Skeletal muscle satellite cell (primary cell): ENCODE data around the gene METTL2B. TPM values are rescaled to one million over a fixed set of nuclear protein-coding genes. Genes with fewer than 3 reads are reported as not detected.
"Not testable (repeated sequence)": the region's sequence is repeated elsewhere in the genome, so short reads cannot be mapped to it uniquely, and the experiment has no call there.

ENCODE experiments used
- H3K27me3 ChIP-seq: 2 replicates; pipeline ENCODE4 v1.7.0; 2013; ENCODE audit warnings: low read length; ENCODE audit not compliant: control insufficient read depth, insufficient read depth
- H3K36me3 ChIP-seq: 2 replicates; pipeline ENCODE4 v1.7.0; 2013; ENCODE audit warnings: mild to moderate bottlenecking, control low read depth, low read length; ENCODE audit not compliant: insufficient read depth
- H3K4me1 ChIP-seq: 2 replicates; pipeline ENCODE4 v1.7.0; 2013; ENCODE audit warnings: low read length; ENCODE audit not compliant: control insufficient read depth, insufficient read depth
- H3K4me2 ChIP-seq: 2 replicates; pipeline ENCODE4 v1.7.0; 2013; ENCODE audit warnings: mild to moderate bottlenecking, low read length
- H3K4me3 ChIP-seq: 2 replicates; pipeline ENCODE4 v1.7.0; 2013; ENCODE audit warnings: low read length
- H3K9ac ChIP-seq: 2 replicates; pipeline ENCODE4 v1.7.0; 2013; ENCODE audit warnings: mild to moderate bottlenecking, low read depth, low read length, moderate library complexity
- H3K9me3 ChIP-seq: replicated peaks from 2 replicates; pipeline ENCODE4 v1.7.0; 2013; ENCODE audit warnings: mild to moderate bottlenecking, control low read depth, low read length
- small RNA-seq: library from RNA; depleted of rRNA; stranded (forward); fragments of <200 nt; gene quantifications from one replicate; pipeline ENCODE3, GENCODE V24; 2012

METTL2B gene

DNA sequence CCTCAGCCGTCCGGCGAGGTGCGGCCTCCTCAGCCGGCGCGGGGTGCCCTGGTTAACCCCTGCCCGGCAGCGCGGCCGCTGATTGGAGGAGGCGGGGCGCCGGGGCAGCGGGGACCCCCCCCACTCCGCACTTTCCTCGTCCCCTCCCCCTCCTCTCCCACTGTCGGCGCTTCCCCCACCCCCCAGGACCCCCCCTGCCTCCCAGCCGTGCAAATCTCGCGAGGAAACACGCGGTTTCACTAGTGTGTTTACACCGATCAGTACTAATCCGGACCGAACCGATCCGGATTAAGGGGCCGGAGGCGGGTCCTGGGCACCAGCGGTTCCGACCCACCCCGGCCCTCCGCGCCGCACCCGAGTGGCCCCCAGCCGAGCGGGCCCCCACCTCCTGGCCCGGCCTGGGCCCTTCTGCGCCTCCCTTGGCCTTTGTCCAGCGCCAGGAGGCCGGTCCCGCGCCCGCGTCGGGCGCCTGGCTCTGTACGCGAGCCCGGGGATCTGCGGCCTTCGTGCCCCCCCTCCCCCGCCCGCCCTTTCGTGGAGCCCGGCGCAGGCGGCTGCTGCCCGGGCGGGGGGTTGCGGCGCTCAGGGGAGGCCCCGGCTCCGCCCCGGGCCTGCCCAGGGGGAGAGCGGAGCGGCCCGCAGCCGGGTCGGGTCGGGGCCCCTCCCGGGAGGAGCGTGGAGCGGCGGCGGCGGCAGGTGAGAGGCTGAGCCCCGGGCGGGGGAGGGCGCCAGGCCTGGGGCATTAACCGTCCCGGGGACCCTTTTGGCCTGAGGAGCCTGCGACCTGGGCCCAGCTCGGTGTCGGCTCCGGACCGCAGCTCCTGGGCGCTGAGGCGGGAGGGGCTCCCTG is 54.8 kb downstream of the METTL2B start:
- H3K9me3 ChIP-seq, H3K27me3 ChIP-seq, H3K4me1 ChIP-seq: not testable (repeated sequence)
- Histone ChIP-seq H3K4me3 (peak overlapping the region; percentile 82), H3K36me3 (peaks cover 10% of the 10 kb centered on the region), H3K9ac (peak overlapping the region; percentile 96), H3K4me2 (peak overlapping the region; percentile 91)

DNA sequence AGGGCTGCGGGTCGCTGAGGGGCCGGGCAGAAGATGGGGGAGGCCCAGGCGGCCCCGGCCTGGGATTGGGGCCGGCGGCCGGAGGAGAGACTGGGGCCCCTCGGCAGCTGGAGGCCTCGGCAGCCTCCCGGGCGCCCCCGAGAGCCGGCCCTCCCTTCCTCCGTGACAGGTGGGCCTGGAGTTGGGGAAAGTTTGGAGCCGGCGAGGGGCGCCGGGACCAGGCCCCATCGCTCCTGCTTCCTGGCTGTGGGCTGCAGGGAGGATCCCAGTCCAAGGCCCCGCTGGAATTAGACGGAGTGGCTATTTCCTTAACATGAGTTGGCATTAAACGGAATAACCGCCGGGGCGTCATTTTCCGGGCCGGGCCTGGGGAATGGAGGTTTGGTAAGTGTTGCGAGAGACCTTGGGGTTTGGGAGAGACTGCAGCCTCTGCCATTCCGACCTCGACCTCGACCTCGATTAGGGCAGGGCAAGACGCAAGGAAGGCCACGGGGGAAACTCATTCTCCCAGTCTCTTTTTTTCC is 55.5 kb downstream of the METTL2B start:
- H3K4me2 ChIP-seq: peak overlapping the region; percentile 91
- H3K36me3 ChIP-seq: peaks cover 10% of the 10 kb centered on the region
- H3K4me1 ChIP-seq, H3K9me3 ChIP-seq, H3K27me3 ChIP-seq: not testable (repeated sequence)
- peak overlapping the region; percentile 82 for H3K4me3 ChIP-seq
- H3K9ac ChIP-seq: peak overlapping the region; percentile 96

- Histone ChIP-seq H3K9ac (peak overlapping the region; percentile 96), H3K4me3 (peak overlapping the region; percentile 82), H3K36me3 (peaks cover 12% of the 10 kb centered on the region), H3K4me2 (peak overlapping the region; percentile 91)
- not testable (repeated sequence) for H3K9me3 ChIP-seq, H3K27me3 ChIP-seq, H3K4me1 ChIP-seq
These were observed 56.4 kb downstream of the METTL2B start for GRCh38 chr7:128532956-128533355.

DNA sequence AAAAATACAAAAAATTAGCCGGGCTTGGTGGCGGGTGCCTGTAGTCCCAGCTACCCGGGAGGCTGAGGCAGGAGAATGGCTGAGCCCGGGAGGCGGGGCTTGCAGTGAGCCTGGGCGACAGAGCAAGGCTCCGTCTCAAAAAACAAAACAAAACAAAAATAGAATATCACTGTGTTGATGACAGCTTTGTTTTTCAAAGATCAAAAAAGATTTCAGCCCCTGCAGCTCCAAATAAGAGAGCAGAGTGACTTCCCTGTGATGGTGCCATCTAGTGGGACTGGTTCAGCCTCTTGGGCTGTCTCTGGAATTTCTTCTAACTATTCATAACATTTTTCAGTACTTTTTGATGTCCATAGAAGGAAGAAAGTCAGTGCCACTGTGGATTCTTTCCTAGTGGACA is 60.9 kb downstream of the METTL2B start:
- H3K27me3 ChIP-seq, H3K9ac ChIP-seq, H3K4me2 ChIP-seq, H3K4me3 ChIP-seq, H3K4me1 ChIP-seq, H3K9me3 ChIP-seq: not testable (repeated sequence)
- peaks cover 14% of the 10 kb centered on the region for H3K36me3 ChIP-seq

DNA sequence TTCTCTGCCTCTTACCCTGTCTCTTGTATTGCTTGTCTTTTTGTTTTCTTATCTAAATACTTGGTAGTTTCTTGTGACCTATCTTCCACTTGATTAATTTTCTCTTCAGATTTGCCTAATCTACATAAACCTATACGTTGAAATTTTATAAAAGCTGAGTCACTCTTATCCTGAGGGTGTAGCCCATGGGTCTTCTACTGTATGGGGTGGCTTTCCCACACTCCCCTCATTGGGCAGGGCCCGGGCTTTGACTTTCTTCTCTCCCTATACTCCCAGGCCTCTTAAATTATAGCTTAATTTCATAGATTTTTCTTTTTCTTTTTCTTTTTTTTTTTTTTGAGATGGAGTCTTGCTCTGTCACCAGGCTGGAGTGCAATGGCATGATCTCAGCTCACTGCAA is 66.0 kb downstream of the METTL2B start:
- peaks cover 16% of the 10 kb centered on the region for H3K36me3 ChIP-seq
- not testable (repeated sequence) for H3K4me2 ChIP-seq, H3K4me3 ChIP-seq, H3K9me3 ChIP-seq, H3K27me3 ChIP-seq, H3K9ac ChIP-seq, H3K4me1 ChIP-seq

GRCh38 chr7:128543300-128543699 is 66.8 kb downstream of the METTL2B start:
- H3K4me2 ChIP-seq, H3K4me3 ChIP-seq, H3K9ac ChIP-seq, H3K9me3 ChIP-seq, H3K4me1 ChIP-seq, H3K27me3 ChIP-seq: not testable (repeated sequence)
- H3K36me3 ChIP-seq: peaks cover 17% of the 10 kb centered on the region

DNA sequence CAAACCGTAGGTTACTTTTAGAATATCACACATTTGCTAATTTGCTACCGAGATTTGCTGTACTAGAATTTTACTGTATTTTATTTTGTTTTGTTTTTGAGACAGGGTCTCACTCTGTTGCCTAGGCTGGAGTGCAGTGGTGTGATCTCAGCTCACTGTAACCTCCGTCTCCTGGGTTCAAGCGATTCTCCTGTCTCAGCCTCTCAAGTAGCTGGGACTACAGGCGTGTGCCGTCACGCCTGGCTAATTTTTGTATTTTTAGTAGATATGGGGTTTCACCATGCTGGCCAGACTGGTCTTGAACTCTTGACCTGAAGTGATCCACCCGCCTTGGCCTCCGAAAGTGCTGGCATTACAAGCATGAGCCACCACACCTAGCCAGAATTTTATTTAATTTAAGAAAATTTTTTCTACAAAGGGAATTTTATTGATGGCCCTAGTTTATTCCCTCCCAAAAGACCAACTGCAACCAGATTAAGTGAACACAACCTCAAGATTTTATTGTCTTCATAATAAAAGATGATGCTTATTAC is 69.8 kb downstream of the METTL2B start:
- peaks cover 17% of the 10 kb centered on the region for H3K36me3 ChIP-seq
- not testable (repeated sequence) for H3K9ac ChIP-seq

DNA sequence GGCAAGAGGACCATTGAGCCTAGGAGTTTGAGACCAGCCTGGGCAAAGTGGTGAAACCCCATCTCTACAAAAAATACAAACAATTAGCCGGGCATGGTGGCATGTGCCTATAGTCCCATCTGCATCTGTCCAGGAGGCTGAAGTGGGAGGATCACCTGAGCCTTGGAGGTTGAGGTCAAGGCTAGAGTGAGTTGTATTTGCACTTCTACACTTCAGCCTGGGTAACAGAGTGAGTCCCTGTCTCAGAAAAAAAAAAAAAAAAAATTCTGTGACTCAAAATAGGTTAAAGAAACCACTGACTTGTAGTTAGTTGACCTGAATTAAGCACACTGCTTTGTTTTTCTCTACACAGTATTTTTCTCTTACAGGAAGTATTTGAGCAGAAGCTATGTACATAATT is 74.4 kb downstream of the METTL2B start:
- Histone ChIP-seq H3K36me3 (peaks cover 12% of the 10 kb centered on the region), H3K4me2 (no peak overlapping the region), H3K27me3 (no peaks in the 10 kb centered on the region), H3K9me3 (no peaks in the 10 kb centered on the region), H3K4me1 (no peaks in the 10 kb centered on the region), H3K4me3 (no peak overlapping the region), H3K9ac (no peak overlapping the region)

More for the DNA sequence above, 69.8 kb downstream of the METTL2B start:
- H3K4me1 ChIP-seq, H3K4me3 ChIP-seq, H3K9me3 ChIP-seq, H3K4me2 ChIP-seq, H3K27me3 ChIP-seq: not testable (repeated sequence)

DNA sequence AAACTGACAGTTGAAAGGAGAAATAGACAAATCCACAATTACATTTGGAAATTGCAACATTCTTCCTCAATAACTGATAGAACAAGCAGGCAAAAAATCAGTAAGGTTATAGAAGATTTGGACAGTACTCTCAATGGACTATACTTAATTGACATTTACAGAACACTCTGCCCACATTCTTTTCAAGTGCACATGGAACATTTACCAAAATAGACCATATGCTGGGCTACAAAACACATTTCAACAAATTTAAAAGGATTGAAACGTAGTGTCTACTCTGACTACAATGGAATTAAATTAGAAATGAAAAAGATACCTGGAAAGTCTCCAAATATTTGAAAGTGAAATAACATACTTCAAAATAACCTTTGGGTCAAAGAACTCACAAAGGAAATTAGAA is 77.8 kb downstream of the METTL2B start:
- not testable (repeated sequence) for H3K9me3 ChIP-seq, H3K36me3 ChIP-seq, H3K4me2 ChIP-seq, H3K4me1 ChIP-seq, H3K4me3 ChIP-seq, H3K27me3 ChIP-seq, H3K9ac ChIP-seq

Small RNA genes lying within 50 kb of the gene (small RNA-seq; reads per million reads assigned to genes)
- gene AC010655.1 (not detected), gene AC010655.2 (not detected), gene RF00017 (not detected), gene RNU7-54P (not detected)
